ENCODE measurements around the gene EIF4G3.
"Not testable (repeated sequence)": the region's sequence is repeated elsewhere in the genome, so short reads cannot be mapped to it uniquely, and the experiment has no call there.

EIF4G3 gene

DNA sequence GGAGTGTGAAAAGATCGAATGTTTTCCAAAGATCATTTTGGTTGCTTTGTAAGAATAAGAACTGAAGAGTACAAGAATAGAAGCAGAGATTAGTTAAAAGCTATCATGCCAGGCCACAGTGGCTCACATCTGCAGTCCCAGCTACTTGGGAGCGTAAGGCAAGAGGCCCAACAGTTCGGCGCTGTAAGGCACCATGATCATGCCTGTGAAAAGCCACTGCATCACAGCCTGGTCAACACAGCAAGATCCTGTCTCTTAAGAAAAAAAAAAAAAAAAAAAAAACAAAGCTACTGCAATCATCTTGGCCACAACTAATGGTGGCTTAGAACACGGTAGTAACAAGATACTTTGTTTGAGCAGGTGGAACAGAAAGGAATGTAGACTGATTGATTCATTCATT is 116.2 kb downstream of the EIF4G3 start:
- DNase-seq, result no peak

DNA sequence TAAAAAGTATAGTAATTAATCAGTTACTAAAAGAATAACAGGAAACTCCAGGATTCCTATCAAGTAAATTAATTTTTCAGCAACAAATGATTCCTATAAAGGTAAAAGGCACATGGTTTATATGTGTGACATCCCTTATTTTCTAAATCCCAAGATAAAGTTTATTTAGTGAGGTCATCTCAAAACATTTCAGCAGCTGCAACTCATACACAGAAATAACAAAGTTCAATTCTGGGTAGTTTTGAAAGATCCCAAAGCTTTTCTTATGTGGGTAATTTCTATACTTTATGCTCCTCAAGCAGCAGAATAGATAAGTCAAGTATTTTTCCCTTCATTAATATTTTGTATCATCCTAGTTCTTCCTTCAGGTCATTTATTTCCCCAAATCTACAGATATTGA is 117.7 kb downstream of the EIF4G3 start:
- DNase-seq, result no peak

DNA sequence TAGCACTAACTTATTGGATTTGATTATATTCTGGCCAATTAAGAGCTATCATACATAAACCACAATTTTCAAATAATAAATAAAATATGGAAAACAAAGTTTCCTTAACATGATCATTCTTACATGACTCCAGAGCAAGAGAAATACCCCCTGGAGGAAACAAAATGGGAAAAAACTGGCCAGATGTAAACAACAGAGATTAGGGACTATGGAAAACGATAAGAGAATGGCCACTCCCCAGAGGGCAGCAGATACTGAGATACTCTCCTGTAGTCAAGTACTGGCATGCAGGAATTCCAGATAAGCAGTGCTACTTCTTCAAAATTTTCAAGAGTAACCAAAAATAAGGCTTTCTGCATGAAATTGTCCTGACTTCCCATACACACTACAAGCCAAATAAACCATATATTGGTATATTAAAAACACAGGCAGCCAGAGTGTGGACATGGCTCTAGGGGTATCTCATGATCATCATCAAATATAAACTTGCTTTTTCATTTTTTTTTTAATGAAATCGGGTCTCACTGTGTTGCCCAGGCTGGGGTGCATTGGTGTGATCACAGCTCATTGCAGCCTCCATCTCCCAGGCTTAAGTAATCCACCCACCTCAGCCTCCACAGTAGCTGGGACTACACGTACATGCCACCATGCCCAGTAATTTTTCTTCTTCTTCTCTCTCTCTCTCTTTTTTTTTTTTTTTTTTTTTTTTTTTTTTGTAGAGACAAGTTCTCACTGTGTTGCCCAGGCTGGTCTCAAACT is 118.5 kb downstream of the EIF4G3 start:
- DNase-seq, result no peak

GRCh38 chr1:21053189-21053928 is 123.3 kb downstream of the EIF4G3 start:
- DNase-seq, result not testable (repeated sequence)

GRCh38 chr1:21052034-21052433 is 124.7 kb downstream of the EIF4G3 start:
- DNase-seq, result no peak

GRCh38 chr1:21051177-21051825 is 125.4 kb downstream of the EIF4G3 start:
- DNase-seq, result no peak

DNA sequence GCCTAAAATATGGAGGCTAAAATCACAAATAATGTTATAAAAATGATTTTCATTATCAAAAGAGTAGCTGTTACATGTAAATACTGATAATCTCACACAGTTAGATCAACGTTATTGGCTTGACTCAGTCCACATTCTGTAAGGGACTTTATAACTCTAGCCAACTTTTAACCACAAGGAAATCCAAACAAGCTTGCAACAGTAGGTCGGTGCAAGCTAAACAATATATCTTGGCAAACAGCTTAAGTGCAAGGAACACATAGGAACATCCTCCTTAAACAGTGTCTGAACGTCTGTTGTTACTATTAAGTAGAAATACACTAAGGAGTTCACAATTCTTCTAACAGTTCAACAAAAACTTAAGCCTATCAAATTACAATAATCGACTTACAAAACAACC is 126.7 kb downstream of the EIF4G3 start:
- no peak for DNase-seq

GRCh38 chr1:21048462-21048861 is 128.2 kb downstream of the EIF4G3 start:
- no peak for DNase-seq

GRCh38 chr1:21046132-21046531 is 130.6 kb downstream of the EIF4G3 start:
- no peak for DNase-seq

GRCh38 chr1:21045351-21045750 is 131.3 kb downstream of the EIF4G3 start:
- DNase-seq, result no peak

GRCh38 chr1:21042929-21043605 is 133.6 kb downstream of the EIF4G3 start:
- no peak for DNase-seq

- DNase-seq, result no peak
Observed at GRCh38 chr1:21041541-21041940, 135.2 kb downstream of the EIF4G3 start.

- DNase-seq, result no peak
Observed at GRCh38 chr1:21037091-21037490, 139.6 kb downstream of the EIF4G3 start.

GRCh38 chr1:21035794-21036193 is 140.9 kb downstream of the EIF4G3 start:
- no peak for DNase-seq

DNA sequence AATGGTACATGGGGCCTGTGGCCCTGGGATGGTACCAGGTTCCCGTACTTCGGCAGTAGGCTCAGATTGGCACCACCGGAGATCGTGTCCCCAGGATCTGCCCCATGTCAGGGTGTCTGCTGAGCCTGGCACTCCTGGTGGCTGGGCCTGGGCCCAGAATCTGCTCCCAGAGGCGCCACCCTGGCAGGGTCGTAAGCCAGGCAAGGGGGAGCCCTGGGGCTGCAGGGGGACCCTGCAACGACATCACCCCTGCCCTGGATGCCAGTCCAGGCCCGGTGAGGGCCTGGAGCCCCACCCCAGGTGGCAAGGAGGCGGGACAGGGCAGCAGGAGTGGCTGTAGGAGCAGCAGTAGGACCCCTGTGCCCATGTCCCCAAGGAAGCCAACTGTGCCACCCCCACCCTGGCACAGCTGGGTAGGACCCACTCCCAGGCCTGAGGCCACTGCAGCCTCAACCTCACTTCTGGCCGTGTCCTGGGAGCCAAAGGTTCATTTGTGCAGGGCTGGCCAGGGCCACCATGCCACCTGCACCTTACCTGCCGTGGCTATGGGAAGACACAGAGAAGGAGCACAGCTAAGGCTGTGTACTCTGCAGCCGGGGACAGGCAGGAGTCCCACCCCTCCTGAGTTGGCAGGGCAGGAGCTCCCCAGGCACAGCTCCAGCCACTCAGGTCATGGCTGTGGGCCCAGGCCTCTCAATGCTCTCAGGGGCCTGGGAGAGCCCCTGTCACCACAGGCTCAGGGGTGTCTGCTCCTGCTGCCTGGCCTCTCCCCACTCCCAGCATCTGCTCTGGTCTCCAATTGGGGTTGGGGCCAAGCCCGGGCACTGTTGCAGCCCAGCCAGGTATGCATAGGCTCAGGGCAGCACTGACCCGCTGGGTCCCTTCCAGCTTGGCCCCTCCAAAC is 141.7 kb downstream of the EIF4G3 start:
- no peak for DNase-seq

- no peak for DNase-seq
Observed at GRCh38 chr1:21032741-21033140, 144.0 kb downstream of the EIF4G3 start.

- DNase-seq, result no peak
Observed at GRCh38 chr1:21030181-21030580, 146.5 kb downstream of the EIF4G3 start.

- no peak for DNase-seq
Observed at GRCh38 chr1:21028520-21029145, 148.1 kb downstream of the EIF4G3 start.

- no peak for DNase-seq
Observed at GRCh38 chr1:21027805-21028204, 148.9 kb downstream of the EIF4G3 start.

DNA sequence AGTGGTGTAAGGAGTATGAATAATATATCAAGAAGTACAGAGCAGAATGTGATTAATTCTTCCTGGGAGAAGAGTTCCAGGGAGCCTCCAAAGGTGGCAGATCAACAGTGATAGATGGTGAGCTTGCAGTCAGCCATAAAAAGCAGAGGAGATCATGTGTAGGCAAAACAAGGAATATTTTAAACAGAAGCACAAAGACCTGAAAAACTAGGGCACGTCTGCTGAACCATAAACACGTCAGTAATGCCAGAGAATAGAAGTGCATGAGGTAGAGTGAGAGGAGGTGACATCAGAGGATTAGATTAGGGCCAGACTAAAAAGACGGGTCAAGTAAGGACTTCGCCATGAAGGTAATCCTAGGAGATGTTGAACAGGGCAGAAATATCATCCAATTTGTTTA is 151.8 kb downstream of the EIF4G3 start:
- no peak for DNase-seq

- not testable (repeated sequence) for DNase-seq
Observed at GRCh38 chr1:21024136-21024896, 152.4 kb downstream of the EIF4G3 start.

Data from NCI-H2029 treated with DMSO at 0.1 percent for 48 hours (cell line).